Right renal pelvis (tissue), 4 donors: ENCODE data around the gene MAP3K6. TPM values are rescaled to one million over a fixed set of nuclear protein-coding genes. Genes with fewer than 3 reads are reported as not detected.
"Not testable (repeated sequence)": the region's sequence is repeated elsewhere in the genome, so short reads cannot be mapped to it uniquely, and the experiment has no call there.

Experiments used
- DNase-seq, 4 donors: peaks; one replicate each; pipeline ENCODE4 v3.0.0-alpha.2; 2013; ENCODE audit warnings: low read depth in 4 of 4, low spot score in 3 of 4, missing footprints in 1 of 4
- polyA plus RNA-seq, 4 donors: library from polyadenylated mRNA; unstranded; fragments of 120-200 nt; gene quantifications; one replicate each; pipeline ENCODE4 v1.2.1, GENCODE V29; 2013; ENCODE audit not compliant: insufficient read length in 4 of 4

MAP3K6 gene
- 10 to 100 TPM in 1 of 4 donors, 1 to 10 TPM in 3; 6.8 to 10.1 (median 9.6) TPM for polyA plus RNA-seq

GRCh38 chr1:27366411-27367159, at the start of gene MAP3K6:
Gene MAP3K6, minus strand, starts transcription at chr1:27366961. Its CDS starts 364 bp downstream, at chr1:27366597.
- DNase-seq: no peak

GRCh38 chr1:27414091-27414490, 47.3 kb upstream of the MAP3K6 start:
- no peak for DNase-seq

GRCh38 chr1:27413004-27413403, 46.2 kb upstream of the MAP3K6 start:
- no peak for DNase-seq

- DNase-seq: no peak
These were observed 45.7 kb upstream of the MAP3K6 start for GRCh38 chr1:27412502-27412901.

DNA sequence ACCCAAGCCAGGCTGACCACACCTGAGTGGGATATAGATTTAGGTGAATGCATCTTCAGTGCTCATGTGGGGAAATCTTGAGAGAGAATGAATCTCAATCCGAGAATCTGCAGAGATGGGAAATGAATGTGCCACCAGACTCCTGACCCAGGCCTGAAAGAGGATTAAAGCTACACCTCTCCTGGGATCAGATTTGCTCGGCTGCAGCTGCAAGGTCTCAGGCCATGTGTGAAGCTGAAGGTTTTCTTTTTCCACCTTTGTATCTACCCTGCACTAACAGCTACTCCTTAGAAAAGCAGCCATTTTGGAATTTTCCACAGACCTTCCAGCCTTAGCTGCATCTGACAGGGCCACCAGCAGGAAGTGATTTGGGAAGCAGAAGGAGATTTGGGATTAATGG, 43.9 kb upstream of the MAP3K6 start:
- DNase-seq: no peak

DNA sequence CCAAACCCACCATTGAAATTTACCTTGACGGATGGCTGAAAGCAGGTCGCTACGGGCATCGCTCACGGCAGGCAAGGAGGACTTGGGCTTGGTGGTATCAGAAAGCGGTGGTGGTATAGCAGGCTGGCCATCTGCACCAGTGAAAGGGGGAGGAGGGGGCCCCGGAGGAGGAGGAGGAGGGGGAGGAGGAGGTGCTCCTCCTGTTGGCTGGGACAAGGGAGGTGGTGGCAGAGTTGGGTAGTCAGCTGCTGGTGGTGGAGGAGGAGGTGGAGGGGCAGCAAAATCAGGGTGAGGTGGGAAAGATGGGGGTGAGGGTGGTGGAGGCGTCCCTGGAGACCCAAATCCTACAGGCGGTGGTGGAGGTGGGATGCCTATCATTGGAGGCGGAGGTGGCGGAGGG, 42.9 kb upstream of the MAP3K6 start:
- no peak for DNase-seq

DNA sequence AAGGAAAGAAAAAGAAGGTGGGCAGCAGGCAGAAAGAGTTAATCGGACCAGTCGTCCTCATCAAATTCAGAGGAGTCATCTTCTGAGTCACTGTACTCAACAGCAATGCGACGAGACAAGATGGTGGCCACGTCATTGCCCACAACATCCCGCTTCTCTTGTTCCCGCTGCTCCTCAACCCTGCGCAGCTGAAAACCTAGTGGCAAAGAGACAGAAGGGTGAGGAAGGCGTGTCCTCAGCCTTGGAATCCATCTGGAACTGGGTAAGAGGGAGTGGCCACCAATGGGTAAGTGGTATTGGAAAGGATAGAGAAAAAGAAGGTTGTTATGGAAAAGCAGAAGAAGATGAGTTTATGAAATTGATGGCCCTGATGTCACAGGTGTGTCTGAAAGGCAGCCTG, 41.4 kb upstream of the MAP3K6 start:
- DNase-seq: no peak

DNA sequence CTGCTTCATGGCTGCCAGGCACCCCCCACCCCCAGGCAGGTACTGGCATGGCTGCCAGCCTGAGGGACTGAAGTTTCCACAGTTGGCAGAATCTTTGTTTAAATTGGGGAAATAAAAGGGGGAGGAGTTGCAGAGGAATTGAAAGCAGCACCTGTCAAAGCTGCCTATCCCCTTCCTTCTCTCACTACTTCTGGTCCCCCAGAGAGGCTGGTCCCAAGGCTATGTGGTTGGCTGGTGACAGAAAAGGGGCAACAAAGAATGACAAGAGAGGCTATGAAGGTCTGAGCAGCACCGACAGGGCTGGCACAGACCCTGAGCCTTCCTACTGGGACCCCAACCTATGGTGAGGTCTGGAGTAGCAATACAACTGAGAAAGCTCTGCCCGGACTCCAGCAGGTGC, 40.0 kb upstream of the MAP3K6 start:
- not testable (repeated sequence) for DNase-seq

DNA sequence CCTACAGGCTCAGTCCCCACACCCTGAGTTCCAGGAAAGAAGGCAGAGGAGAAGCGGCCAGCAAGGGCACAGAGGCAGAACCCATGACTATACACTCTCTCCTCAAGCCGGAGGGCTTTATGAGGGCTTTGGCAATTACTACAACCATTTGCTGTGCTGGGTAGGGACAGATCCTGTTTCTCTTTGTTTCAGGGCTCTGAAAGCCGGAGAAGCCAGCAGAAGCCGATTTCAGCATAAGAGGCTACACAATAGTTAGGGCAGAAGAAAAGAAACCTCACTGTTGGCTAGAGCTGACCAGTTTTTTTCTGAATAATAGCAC, 39.6 kb upstream of the MAP3K6 start:
- DNase-seq: no peak

- DNase-seq: not testable (repeated sequence)
These were observed 39.0 kb upstream of the MAP3K6 start for GRCh38 chr1:27405598-27406361.

GRCh38 chr1:27405074-27405473, 38.3 kb upstream of the MAP3K6 start:
- no peak for DNase-seq

- no peak for DNase-seq
These were observed 37.2 kb upstream of the MAP3K6 start for GRCh38 chr1:27403931-27404330.

DNA sequence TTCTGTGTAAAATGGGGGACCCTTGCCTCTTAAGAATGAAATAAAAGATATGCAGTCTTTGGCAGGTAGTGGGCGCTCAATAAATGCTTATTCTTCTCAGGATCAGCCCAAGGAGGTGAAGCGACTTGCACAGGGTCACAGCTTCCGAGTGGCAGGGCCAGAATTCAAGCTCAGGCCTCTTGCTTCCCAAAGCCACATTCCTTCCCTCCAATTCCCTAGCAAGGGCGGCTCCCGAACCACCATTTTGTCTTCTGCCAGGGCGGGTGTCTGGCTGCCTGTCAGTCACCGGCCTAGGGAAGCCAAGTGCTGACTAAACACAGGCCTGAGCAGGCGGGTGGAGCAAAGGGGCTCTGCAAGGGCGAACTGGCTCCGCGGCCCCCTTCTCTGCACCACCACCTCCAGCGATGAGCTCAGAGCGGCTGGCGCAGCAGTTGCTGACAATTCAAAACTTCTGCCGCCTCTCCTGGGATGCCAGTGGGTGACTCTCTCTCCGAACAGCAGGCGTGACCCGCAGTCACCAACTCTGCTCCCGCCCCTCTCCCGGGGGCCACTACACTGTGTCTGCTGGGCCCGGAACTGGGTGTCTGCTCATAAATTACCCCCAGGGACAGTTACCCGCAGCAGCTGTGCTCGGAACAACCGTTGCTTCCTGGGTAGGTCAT, 36.4 kb upstream of the MAP3K6 start:
- no peak for DNase-seq

DNA sequence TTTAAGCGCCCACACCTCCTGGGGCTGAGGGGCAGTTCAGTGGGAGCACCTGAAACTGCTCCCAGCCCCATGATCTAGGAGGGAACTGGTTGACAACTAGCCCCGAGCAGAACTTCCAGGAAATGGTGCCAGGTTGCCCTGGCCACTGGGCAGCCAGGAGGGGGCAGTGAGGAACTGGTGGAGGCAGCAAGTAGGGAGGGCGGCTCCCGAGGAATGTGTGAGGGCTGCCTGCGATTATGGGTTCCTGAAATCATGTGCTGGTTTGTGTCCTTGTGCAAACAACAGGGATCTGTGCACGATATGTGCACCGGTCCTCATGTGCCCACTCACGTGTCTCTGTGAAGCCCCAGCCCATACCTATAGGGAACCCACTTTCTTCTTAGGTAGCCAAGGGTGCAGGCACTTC, 35.6 kb upstream of the MAP3K6 start:
- no peak for DNase-seq

DNA sequence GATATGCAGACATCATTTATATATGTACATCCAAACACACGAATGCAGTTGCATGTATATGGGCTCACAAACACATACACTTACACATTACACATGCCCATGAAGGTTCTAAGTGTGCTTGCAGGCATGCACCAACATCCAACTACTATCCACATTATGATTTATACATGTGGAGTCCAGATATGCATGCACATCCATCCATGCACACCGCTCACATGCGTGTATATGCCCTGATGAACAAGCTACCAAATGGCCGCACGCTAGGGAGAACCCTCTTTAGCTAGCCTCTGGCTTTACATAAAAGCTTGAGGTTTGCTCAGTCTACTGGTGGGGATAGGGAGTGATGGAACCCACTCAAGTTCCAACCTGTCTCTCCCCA, 34.2 kb upstream of the MAP3K6 start:
- DNase-seq: no peak

DNA sequence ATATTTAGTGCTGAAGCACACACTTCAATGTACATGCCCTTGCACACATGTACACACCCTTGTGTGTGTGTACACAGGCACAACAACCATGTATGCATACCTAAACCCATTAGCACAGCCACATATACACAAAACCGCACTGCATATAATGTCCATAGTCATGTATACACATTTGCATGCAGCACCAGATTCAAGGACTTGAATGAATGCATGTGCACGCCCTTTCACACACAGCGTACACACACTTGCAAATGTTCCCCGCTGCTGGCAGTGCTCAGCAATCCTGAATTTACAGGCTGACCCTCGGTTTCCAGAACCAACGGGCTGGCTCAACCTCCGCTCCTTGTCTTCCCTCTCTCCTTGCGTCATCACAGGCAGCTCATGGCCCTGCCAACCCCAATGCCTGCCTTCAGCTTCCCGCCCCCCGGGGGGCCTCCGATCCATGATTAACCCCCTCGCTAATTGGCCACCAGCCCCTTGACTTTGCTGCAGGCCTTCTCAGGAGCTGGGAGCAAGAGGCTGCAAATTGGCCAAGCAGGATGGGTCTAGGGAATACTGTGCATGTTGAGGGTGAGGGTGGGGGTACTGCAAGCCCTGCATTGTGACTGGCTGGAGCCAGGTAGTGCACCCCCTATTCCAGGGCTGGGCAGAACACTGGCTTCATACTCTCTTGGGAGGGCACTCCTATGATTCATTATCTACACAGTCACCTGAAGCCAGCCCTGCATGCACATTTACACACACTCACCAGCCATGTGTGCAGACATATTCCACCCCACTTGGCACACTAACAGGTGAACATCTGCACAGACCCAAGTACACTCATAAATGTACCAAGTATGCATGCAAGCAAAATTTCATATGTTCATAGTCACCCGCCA, 33.6 kb upstream of the MAP3K6 start:
- DNase-seq: no peak

GRCh38 chr1:27399251-27400025, 32.7 kb upstream of the MAP3K6 start:
- DNase-seq: no peak

DNA sequence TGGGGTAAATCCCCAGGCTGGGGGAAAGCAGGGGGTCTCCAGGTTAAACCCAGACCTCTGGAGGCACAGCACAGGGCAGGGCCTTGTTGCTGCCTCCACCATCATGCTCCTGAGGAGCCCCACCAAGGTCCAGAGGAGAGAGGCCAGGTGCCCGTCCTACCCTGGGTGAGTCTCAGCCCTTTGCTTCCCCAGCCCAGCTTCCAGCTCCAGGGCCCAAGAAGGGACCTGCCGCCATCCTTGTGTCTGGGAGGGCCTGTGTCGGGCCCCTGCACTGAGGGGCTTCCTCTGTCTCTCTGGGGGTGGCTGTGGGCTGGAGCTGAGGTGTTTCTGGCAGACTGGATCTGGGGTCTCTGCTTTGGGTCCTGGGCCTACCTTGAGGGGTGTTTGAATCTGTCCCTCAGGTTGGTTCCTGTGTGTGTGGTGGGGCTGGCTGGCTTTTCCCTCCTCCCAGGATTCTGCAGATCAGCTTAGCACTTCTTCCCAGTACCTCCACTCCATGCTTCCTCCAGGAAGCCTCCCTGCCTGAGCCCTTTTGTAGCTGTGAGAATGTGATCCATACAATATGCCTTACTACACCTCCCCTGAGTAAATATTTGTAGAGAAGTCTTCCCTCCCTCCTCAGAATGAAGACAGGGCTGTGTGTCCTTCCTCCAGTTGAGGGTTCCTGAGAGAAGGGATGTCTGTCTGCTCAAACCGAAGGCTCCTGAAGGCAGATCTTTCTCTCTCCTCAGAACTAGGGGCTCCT, 31.8 kb upstream of the MAP3K6 start:
- DNase-seq: no peak

DNA sequence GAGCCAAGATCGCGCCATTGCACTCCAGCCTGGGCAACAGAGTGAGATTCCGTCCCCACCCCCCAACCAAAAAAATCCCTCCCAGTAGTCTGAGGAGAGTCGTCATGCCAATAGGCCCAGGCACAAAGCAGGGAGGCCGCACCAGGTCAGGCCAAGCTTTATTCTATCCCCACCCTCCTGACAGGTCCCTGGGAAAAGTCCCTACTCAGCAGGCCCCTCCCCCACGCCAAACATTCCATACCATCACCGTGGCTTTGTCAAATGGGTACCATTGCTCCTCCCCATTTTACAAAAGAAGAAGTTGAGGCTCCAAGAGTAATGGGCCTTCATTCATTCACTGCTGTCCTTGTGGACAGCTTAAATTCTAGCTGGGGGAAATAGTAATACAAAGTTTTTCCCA, 31.0 kb upstream of the MAP3K6 start:
- no peak for DNase-seq
